HCT116 (cell line): ENCODE measurements around the gene CELF4.

Experiments used
- CEBPB ChIP-seq: IDR thresholded peaks from 2 replicates; pipeline ENCODE4 v1.6.1; 2012; ENCODE audit warnings: low read depth
- CTCF ChIP-seq, 3 experiments: fragments of 200-600 bp in 1 of 3; sonication (generic) in 1 of 3; IDR thresholded peaks in 2 of 3; conservative IDR thresholded peaks in 1 of 3; 2 replicates each; pipeline ENCODE4 v1.5.1; 2012 to 2017; ENCODE audit warnings: low read depth in 2 of 3, low read length in 2 of 3, antibody characterized with exemption in 1 of 3, borderline replicate concordance in 1 of 3, control low read depth in 1 of 3, mild to moderate bottlenecking in 1 of 3, mixed read lengths in 1 of 3, mixed run types in 1 of 3, moderate library complexity in 1 of 3; ENCODE audit not compliant: insufficient read depth in 1 of 3
- POLR2A ChIP-seq: IDR thresholded peaks from 2 replicates; pipeline ENCODE4 v1.7.0; 2011; ENCODE audit warnings: borderline replicate concordance; ENCODE audit not compliant: insufficient read depth, insufficient read length; ENCODE audit errors: extremely low read depth

GRCh38 chr18:37381554-37381953 is 184.0 kb downstream of the CELF4 start:
- no peak for TF ChIP-seq POLR2A
- no peak for TF ChIP-seq CEBPB
- no peak for TF ChIP-seq CTCF (IDR thresholded peaks at IDR 0.05 in 2 of 3, conservative IDR thresholded peaks at IDR 0.05 in 1 of 3; ENCODE audit: borderline replicate concordance in 1 of 3, insufficient read depth in 1 of 3, low read depth in 2 of 3, low read length in 2 of 3)
